H1 (cell line): ENCODE data around the gene NFKBIL1. TPM values are rescaled to one million over a fixed set of nuclear protein-coding genes. Genes with fewer than 3 reads are reported as not detected.

Experiments
- CTCF ChIA-PET: fragments of 300-600 bp; sonication (Branson Sonifier 250); formaldehyde crosslinking; loops from one replicate; lab custom pipeline; 2021; ENCODE audit not compliant: partially characterized antibody; lab: Charles Lee
- POLR2A ChIA-PET: fragments of 300-600 bp; sonication (Branson Sonifier 250); formaldehyde crosslinking; loops from one replicate; lab custom pipeline; 2021; ENCODE audit warnings: inconsistent platforms; ENCODE audit not compliant: partially characterized antibody; lab: Charles Lee
- DNase-seq, 2 experiments: peaks; one replicate each; pipeline versions ENCODE4 v3.0.0 to v3.0.0-alpha.2; 2010 to 2022; ENCODE audit warnings: low spot score in 2 of 2, low read depth in 1 of 2, mixed read lengths in 1 of 2
- FAIRE-seq: peaks from 2 replicates; lab custom pipeline; 2011; peaks lifted over from hg19 to GRCh38; lab: Jason Lieb, UNC
- H2AFZ ChIP-seq: 2 replicates; pipeline ENCODE4 v1.8.1; 2012; ENCODE audit warnings: low read length, inconsistent platforms
- H2AK5ac ChIP-seq: 2 replicates; pipeline ENCODE4 v1.6.1; 2013; ENCODE audit warnings: low read depth, low read length
- H2BK120ac ChIP-seq: replicated peaks from 2 replicates; pipeline ENCODE3; 2013; ENCODE audit warnings: low read depth, low read length, inconsistent platforms
- H2BK12ac ChIP-seq: 2 replicates; pipeline ENCODE4 v1.6.1; 2013; ENCODE audit warnings: low read depth, low read length
- H2BK15ac ChIP-seq: 2 replicates; pipeline ENCODE4 v1.6.1; 2013; ENCODE audit warnings: low read length
- H2BK20ac ChIP-seq: 2 replicates; pipeline ENCODE4 v1.6.1; 2013; ENCODE audit warnings: low read length
- H2BK5ac ChIP-seq: 2 replicates; pipeline ENCODE4 v1.6.1; 2013; ENCODE audit warnings: low read depth, low read length
- H3K14ac ChIP-seq: 2 replicates; pipeline ENCODE4 v1.6.1; 2013; ENCODE audit warnings: inconsistent platforms; ENCODE audit not compliant: insufficient read length
- H3K18ac ChIP-seq: 2 replicates; pipeline ENCODE4 v1.6.1; 2013; ENCODE audit warnings: low read length; ENCODE audit errors: extremely low read depth
- H3K23ac ChIP-seq: 2 replicates; pipeline ENCODE4 v1.6.1; 2013; ENCODE audit warnings: inconsistent platforms; ENCODE audit not compliant: insufficient read length
- H3K23me2 ChIP-seq: 2 replicates; pipeline ENCODE4 v1.6.1; 2013; ENCODE audit warnings: low read depth, low read length
- H3K27ac ChIP-seq: 2 replicates; pipeline ENCODE4 v1.6.1; 2011; ENCODE audit warnings: low read depth, low read length, inconsistent platforms
- H3K27me3 ChIP-seq, 4 experiments: replicated peaks in 1 of 4; 1 replicate in 1 of 4; 2 replicates in 3 of 4; pipeline versions ENCODE4 v1.6.1 to v1.8.1; 2011 to 2013; ENCODE audit warnings: low read length in 3 of 4, mild to moderate bottlenecking in 3 of 4, inconsistent platforms in 2 of 4, mixed read lengths in 2 of 4, moderate library complexity in 1 of 4; ENCODE audit not compliant: control insufficient read depth in 3 of 4, insufficient read depth in 3 of 4; ENCODE audit errors: extremely low read depth in 1 of 4
- H3K36me3 ChIP-seq, 4 experiments: 2 replicates each; pipeline versions ENCODE4 v1.6.1 to v1.8.1; 2011 to 2013; ENCODE audit warnings: mild to moderate bottlenecking in 4 of 4, low read length in 3 of 4, moderate library complexity in 2 of 4, control low read depth in 1 of 4, inconsistent platforms in 1 of 4; ENCODE audit not compliant: insufficient read depth in 4 of 4, control insufficient read depth in 2 of 4
- H3K4ac ChIP-seq: replicated peaks from 2 replicates; pipeline ENCODE3; 2013; ENCODE audit warnings: low read length, low read depth, mixed read lengths, inconsistent platforms; ENCODE audit not compliant: insufficient read length
- H3K4me1 ChIP-seq, 4 experiments: replicated peaks in 1 of 4; 1 replicate in 1 of 4; 2 replicates in 3 of 4; pipeline versions ENCODE4 v1.6.1 to v1.8.1; 2011 to 2013; ENCODE audit warnings: low read length in 3 of 4, inconsistent platforms in 2 of 4, mixed read lengths in 1 of 4; ENCODE audit not compliant: insufficient read depth in 4 of 4, control insufficient read depth in 3 of 4
- H3K4me2 ChIP-seq, 2 experiments: 2 replicates each; pipeline versions ENCODE4 v1.6.1 to v1.8.1; 2011 to 2013; ENCODE audit warnings: low read depth in 2 of 2, low read length in 2 of 2, control low read depth in 1 of 2, inconsistent platforms in 1 of 2, mild to moderate bottlenecking in 1 of 2; ENCODE audit not compliant: insufficient read depth in 1 of 2
- H3K4me3 ChIP-seq, 4 experiments: fragments of 200-600, 300-600 bp in 1 of 4; sonication (generic), shearing (Covaris generic), sonication (Bioruptor Twin) in 1 of 4; 2 replicates each; pipeline versions ENCODE4 v1.5.1 to v1.8.1; 2011 to 2016; ENCODE audit warnings: low read length in 4 of 4, low read depth in 3 of 4, control low read depth in 2 of 4, inconsistent platforms in 2 of 4, mild to moderate bottlenecking in 2 of 4, mixed read lengths in 1 of 4, moderate library complexity in 1 of 4; ENCODE audit not compliant: insufficient read depth in 2 of 4; ENCODE audit errors: extremely low read depth in 1 of 4
- H3K56ac ChIP-seq: replicated peaks from 2 replicates; pipeline ENCODE3; 2013; ENCODE audit warnings: low read depth, mild to moderate bottlenecking, mixed read lengths, low read length, inconsistent platforms; ENCODE audit not compliant: insufficient read length
- H3K79me1 ChIP-seq: 2 replicates; pipeline ENCODE4 v1.6.1; 2013; ENCODE audit warnings: low read depth, low read length, control low read depth
- H3K79me2 ChIP-seq, 2 experiments: 2 replicates each; pipeline versions ENCODE4 v1.6.1 to v1.8.1; 2012 to 2013; ENCODE audit warnings: low read length in 2 of 2, mild to moderate bottlenecking in 2 of 2, inconsistent platforms in 1 of 2; ENCODE audit not compliant: insufficient read depth in 2 of 2, control insufficient read depth in 1 of 2
- H3K9ac ChIP-seq, 4 experiments: replicated peaks in 1 of 4; 1 replicate in 1 of 4; 2 replicates in 3 of 4; pipeline versions ENCODE4 v1.6.1 to v1.8.1; 2011 to 2013; ENCODE audit warnings: low read depth in 3 of 4, low read length in 3 of 4, control low read depth in 2 of 4, mild to moderate bottlenecking in 2 of 4, moderate library complexity in 2 of 4, inconsistent platforms in 1 of 4; ENCODE audit errors: extremely low read depth in 1 of 4
- H3K9me3 ChIP-seq, 2 experiments: 2 replicates each; pipeline versions ENCODE4 v1.6.1 to v1.8.1; 2012 to 2013; ENCODE audit warnings: mild to moderate bottlenecking in 2 of 2, moderate library complexity in 2 of 2, control low read depth in 1 of 2, inconsistent platforms in 1 of 2, low read depth in 1 of 2, low read length in 1 of 2, mixed read lengths in 1 of 2; ENCODE audit not compliant: insufficient read depth in 2 of 2
- H4K20me1 ChIP-seq, 2 experiments: replicated peaks in 1 of 2; 2 replicates each; pipeline versions ENCODE3 to v1.8.1; 2011 to 2013; ENCODE audit warnings: inconsistent platforms in 2 of 2, low read length in 2 of 2, mild to moderate bottlenecking in 1 of 2; ENCODE audit not compliant: insufficient read depth in 2 of 2, control insufficient read depth in 1 of 2
- H4K5ac ChIP-seq: 2 replicates; pipeline ENCODE4 v1.6.1; 2013; ENCODE audit warnings: low read length, low read depth, mixed read lengths, inconsistent platforms; ENCODE audit not compliant: insufficient read length
- H4K8ac ChIP-seq: 2 replicates; pipeline ENCODE4 v1.8.0; 2013; ENCODE audit warnings: mild to moderate bottlenecking, moderate library complexity, low read length, inconsistent platforms; ENCODE audit not compliant: insufficient read depth; ENCODE audit errors: extremely low read depth
- H4K91ac ChIP-seq: replicated peaks from 2 replicates; pipeline ENCODE3; 2013; ENCODE audit warnings: low read length, mixed read lengths, inconsistent platforms; ENCODE audit not compliant: insufficient read length
- CHD1 ChIP-seq: IDR thresholded peaks from 2 replicates; pipeline ENCODE4 v1.6.1; 2012; ENCODE audit warnings: low read depth, low read length, improper control_type of control experiment
- CTBP2 ChIP-seq: IDR thresholded peaks from 2 replicates; pipeline ENCODE4 v1.7.0; 2011; ENCODE audit warnings: borderline replicate concordance, mild to moderate bottlenecking, moderate library complexity, mixed read lengths, low read length; ENCODE audit not compliant: insufficient read depth, insufficient read length
- NRF1 ChIP-seq: IDR thresholded peaks from 2 replicates; pipeline ENCODE4 v1.6.1; 2011; ENCODE audit warnings: mild to moderate bottlenecking, low read depth, low read length, improper control_type of control experiment
- RBBP5 ChIP-seq: IDR thresholded peaks from 2 replicates; pipeline ENCODE4 v1.7.1; 2012; ENCODE audit warnings: low read depth, mild to moderate bottlenecking, inconsistent platforms, low read length, moderate library complexity, borderline replicate concordance
- SIX5 ChIP-seq: IDR thresholded peaks from 2 replicates; pipeline ENCODE4 v1.6.1; 2011; ENCODE audit warnings: mild to moderate bottlenecking, low read depth, low read length
- SP1 ChIP-seq: IDR thresholded peaks from 2 replicates; pipeline ENCODE4 v1.6.1; 2011; ENCODE audit warnings: low read depth, low read length
- WGBS, 2 experiments: shearing (Covaris generic) in 1 of 2; methylation state at CpG; one replicate each; pipeline versions ENCODE4 v1.1.6 to v1.1.7; 2013 to 2015; ENCODE audit warnings: low lambda C conversion rate in 2 of 2, mixed read lengths in 2 of 2, inconsistent platforms in 1 of 2, low coverage in 1 of 2, missing lambda C conversion rate in 1 of 2; ENCODE audit not compliant: insufficient replicate concordance in 2 of 2, insufficient coverage in 1 of 2, insufficient read length in 1 of 2; ENCODE audit errors: extremely low coverage in 1 of 2, missing lambda C conversion rate in 1 of 2; 5-methylcytosine and 5-hydroxymethylcytosine counted together
- polyA plus RNA-seq, 7 experiments: library from polyadenylated mRNA; depleted of rRNA in 3 of 7; stranded (reverse) in 5 of 7; unstranded in 2 of 7; fragments of >200 nt in 5 of 7; fragments of 200-250 nt in 2 of 7; gene quantifications; 1 replicate in 5 of 7; 2 replicates in 1 of 7; 4 replicates in 1 of 7; pipeline versions ENCODE4 v1.2.1 to v1.2.3, GENCODE V29; 2011 to 2013; ENCODE audit warnings: missing spikeins in 2 of 7, mixed read lengths in 2 of 7
- total RNA-seq: library from RNA; stranded (reverse); fragmentation: NEBNext Ultra II Directional; extraction: Animal tissue kit (Norgen Biotek cat#: 25700); gene quantifications from 2 replicates; pipeline ENCODE4 v1.2.1, GENCODE V29; 2021

NFKBIL1 gene
- total and polyA plus RNA-seq, 2 of the 8 experiments (the other 6 are each of a cell fraction or from before 2014, with no cell fraction given), result 7.5 to 11.2 TPM

- CTCF ChIA-PET, result interaction anchor here (10.6 to 24.7 kb wide), 2 partner anchors 39 to 57 kb away, joined by 254 to 613 read pairs; partner anchors contain the start of genes LST1, LTB and NCR3
- Histone ChIP-seq H2BK15ac (no peak overlapping the region), H3K14ac (no peak overlapping the region), H3K18ac (no peak overlapping the region), H3K56ac (no peak overlapping the region), H3K79me1 (no peaks in the 10 kb centered on the region; the same call in 1 of the 2 replicates), H2BK12ac (no peak overlapping the region), H2BK20ac (no peak overlapping the region), H4K8ac (no peak overlapping the region), H3K23ac (no peak overlapping the region), H3K4me1 (peaks cover 4 to 14% (median 9%) of the 10 kb centered on the region in 4 experiments; a peak in 6 of 7 replicates), H3K36me3 (peaks cover 5 to 13% (median 7%) of the 10 kb centered on the region in 4 experiments; a peak in 7 of 8 replicates), H3K23me2 (peaks cover 7% of the 10 kb centered on the region), H4K91ac (no peak overlapping the region), H2AK5ac (no peak overlapping the region), H2AFZ (no peak overlapping the region), H4K5ac (no peak overlapping the region), H3K27ac (no peak overlapping the region), H2BK120ac (no peak overlapping the region), H3K9ac (no peak overlapping the region), H4K20me1 (peaks cover 7 to 10% of the 10 kb centered on the region in 2 experiments), H3K4me3 (no peak overlapping the region), H3K9me3 (no peaks in the 10 kb centered on the region), H3K4me2 (no peak overlapping the region), H3K27me3 (no peaks in the 10 kb centered on the region), H2BK5ac (no peak overlapping the region), H3K79me2 (peaks cover 18 to 36% of the 10 kb centered on the region in 2 experiments), H3K4ac (no peak overlapping the region)
- TF ChIP-seq CHD1 (no peak), SP1 (no peak), CTBP2 (no peak), SIX5 (no peak), RBBP5 (no peak), NRF1 (no peak)
- FAIRE-seq, result no peak
- DNase-seq, result no peak
- 73% methylated on average over 2 of the region's 2 CpGs; no CpG with 5 or more reads in 1 of the 2 experiments for WGBS, 2 experiments
- POLR2A ChIA-PET, result interaction anchor here (4.8 to 18.4 kb wide), 5 partner anchors 14 to 108 kb away, joined by 37 to 428 read pairs (median 99); partner anchors contain the start of genes BAG6, MCCD1, MICB and NCR3
Observed at GRCh38 chr6:31544676-31545075, 2.7 kb upstream of the NFKBIL1 start.
